GM21367 (cell line): ENCODE measurements around the gene TSEN2.
"Not testable (repeated sequence)": the region's sequence is repeated elsewhere in the genome, so short reads cannot be mapped to it uniquely, and the experiment has no call there.

Experiments used
- ATAC-seq: cut with Tn5 transposase; IDR thresholded peaks from one replicate; pipeline ENCODE4 v1.9.1; 2021; ENCODE audit not compliant: unreplicated experiment

Gene TSEN2

GRCh38 chr3:12501360-12502020 is 17.2 kb downstream of the TSEN2 start:
- no peak for ATAC-seq

DNA sequence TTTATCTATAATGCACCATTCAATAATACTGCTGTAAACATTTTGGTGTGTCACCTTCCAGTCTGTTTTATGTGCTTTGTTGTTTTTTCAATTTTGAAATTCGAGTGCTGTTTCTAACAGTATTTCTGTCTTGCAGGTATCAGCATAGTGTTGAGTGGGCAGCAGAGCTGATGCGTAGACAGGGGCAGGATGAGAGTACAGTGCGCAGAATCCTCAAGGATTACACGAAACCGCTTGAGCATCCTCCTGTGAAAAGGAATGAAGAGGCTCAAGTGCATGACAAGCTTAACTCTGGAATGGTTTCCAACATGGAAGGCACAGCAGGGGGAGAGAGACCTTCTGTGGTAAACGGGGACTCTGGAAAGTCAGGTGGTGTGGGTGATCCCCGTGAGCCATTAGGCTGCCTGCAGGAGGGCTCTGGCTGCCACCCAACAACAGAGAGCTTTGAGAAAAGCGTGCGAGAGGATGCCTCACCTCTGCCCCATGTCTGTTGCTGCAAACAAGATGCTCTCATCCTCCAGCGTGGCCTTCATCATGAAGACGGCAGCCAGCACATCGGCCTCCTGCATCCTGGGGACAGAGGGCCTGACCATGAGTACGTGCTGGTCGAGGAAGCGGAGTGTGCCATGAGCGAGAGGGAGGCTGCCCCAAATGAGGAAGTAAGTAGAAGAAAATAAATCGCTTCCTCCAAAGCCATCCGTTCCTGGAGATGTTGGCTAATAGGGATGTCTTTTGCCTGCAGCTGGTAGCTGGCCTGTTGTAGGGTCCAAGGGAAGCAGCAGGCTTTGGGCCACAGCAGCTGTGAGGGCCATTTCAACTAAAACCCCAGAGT is 19.1 kb downstream of the TSEN2 start:
- no peak for ATAC-seq

GRCh38 chr3:12506201-12506709 is 22.0 kb downstream of the TSEN2 start:
- no peak for ATAC-seq

GRCh38 chr3:12507591-12508281 is 23.5 kb downstream of the TSEN2 start:
- ATAC-seq, result no peak

- ATAC-seq, result no peak
Observed at GRCh38 chr3:12508291-12508700, 24.0 kb downstream of the TSEN2 start.

DNA sequence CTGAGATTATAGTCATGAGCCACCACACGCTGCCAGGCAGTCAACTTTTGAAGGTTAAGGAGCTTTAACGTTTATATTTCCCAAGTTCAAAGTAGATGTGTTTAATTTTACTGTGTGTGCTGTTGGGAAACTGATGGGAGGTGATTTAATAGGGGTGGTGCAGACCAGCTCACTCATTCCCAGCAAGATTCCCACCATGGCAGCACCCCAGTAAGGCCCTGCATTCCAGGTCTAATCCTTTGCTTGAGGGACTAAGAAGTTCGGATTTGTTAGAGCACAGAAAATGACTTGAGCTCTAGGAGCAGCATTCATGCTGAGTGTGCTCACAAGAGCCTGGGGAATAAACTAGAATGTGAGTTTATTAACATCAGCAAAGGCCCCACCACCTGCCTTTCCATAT is 25.2 kb downstream of the TSEN2 start:
- ATAC-seq, result no peak

GRCh38 chr3:12512534-12513118 is 28.3 kb downstream of the TSEN2 start:
- no peak for ATAC-seq

- no peak for ATAC-seq
Observed at GRCh38 chr3:12513694-12514446, 29.6 kb downstream of the TSEN2 start.

GRCh38 chr3:12515631-12516030 is 31.4 kb downstream of the TSEN2 start:
- ATAC-seq, result no peak

GRCh38 chr3:12516873-12517272 is 32.6 kb downstream of the TSEN2 start:
- ATAC-seq, result no peak

GRCh38 chr3:12518261-12519028 is 34.2 kb downstream of the TSEN2 start:
- no peak for ATAC-seq

GRCh38 chr3:12521010-12521409 is 36.7 kb downstream of the TSEN2 start:
- ATAC-seq, result no peak

- ATAC-seq, result no peak
Observed at GRCh38 chr3:12522721-12523120, 38.4 kb downstream of the TSEN2 start.

- no peak for ATAC-seq
Observed at GRCh38 chr3:12527757-12528143, 43.5 kb downstream of the TSEN2 start.

- ATAC-seq, result no peak
Observed at GRCh38 chr3:12532182-12532581, 47.9 kb downstream of the TSEN2 start.

GRCh38 chr3:12536423-12536822 is 52.1 kb downstream of the TSEN2 start:
- no peak for ATAC-seq

GRCh38 chr3:12541625-12542024 is 57.3 kb downstream of the TSEN2 start:
- ATAC-seq, result no peak

- ATAC-seq, result not testable (repeated sequence)
Observed at GRCh38 chr3:12543497-12543896, 59.2 kb downstream of the TSEN2 start.

GRCh38 chr3:12544652-12545472 is 60.6 kb downstream of the TSEN2 start:
- no peak for ATAC-seq
